Fibroblast of mammary gland (primary cell): ENCODE measurements around the gene MMS19.

Experiments
- DNase-seq: peaks from one replicate; pipeline ENCODE4 v3.0.0-alpha.2; 2010; ENCODE audit warnings: low read depth
- H3K4me3 ChIP-seq: 2 replicates; pipeline ENCODE4 v1.5.1; 2011; ENCODE audit warnings: low read depth, mild to moderate bottlenecking, low read length, moderate library complexity; ENCODE audit not compliant: control insufficient read depth
- TF ChIP-seq, protein P1 (sequence below): conservative IDR thresholded peaks from 2 replicates; pipeline ENCODE4 v1.5.1; 2011; ENCODE audit warnings: low read depth, low read length, inconsistent platforms; ENCODE audit not compliant: control insufficient read depth, insufficient read depth

MMS19 gene

GRCh38 chr10:97408496-97408992 is 89.7 kb downstream of the MMS19 start:
- TF ChIP-seq, protein P1, sequence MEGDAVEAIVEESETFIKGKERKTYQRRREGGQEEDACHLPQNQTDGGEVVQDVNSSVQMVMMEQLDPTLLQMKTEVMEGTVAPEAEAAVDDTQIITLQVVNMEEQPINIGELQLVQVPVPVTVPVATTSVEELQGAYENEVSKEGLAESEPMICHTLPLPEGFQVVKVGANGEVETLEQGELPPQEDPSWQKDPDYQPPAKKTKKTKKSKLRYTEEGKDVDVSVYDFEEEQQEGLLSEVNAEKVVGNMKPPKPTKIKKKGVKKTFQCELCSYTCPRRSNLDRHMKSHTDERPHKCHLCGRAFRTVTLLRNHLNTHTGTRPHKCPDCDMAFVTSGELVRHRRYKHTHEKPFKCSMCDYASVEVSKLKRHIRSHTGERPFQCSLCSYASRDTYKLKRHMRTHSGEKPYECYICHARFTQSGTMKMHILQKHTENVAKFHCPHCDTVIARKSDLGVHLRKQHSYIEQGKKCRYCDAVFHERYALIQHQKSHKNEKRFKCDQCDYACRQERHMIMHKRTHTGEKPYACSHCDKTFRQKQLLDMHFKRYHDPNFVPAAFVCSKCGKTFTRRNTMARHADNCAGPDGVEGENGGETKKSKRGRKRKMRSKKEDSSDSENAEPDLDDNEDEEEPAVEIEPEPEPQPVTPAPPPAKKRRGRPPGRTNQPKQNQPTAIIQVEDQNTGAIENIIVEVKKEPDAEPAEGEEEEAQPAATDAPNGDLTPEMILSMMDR: no peak
- no peak for DNase-seq
- H3K4me3 ChIP-seq: no peak overlapping the region
